HG03565 (cell line): ENCODE data around the gene CLPTM1.
"Not testable (repeated sequence)": the region's sequence is repeated elsewhere in the genome, so short reads cannot be mapped to it uniquely, and the experiment has no call there.

ENCODE experiments used
- ATAC-seq: cut with Tn5 transposase; IDR thresholded peaks from one replicate; pipeline ENCODE4 v1.9.1; 2021; ENCODE audit warnings: mild to moderate bottlenecking, moderate library complexity; ENCODE audit not compliant: unreplicated experiment

CLPTM1 gene, protein sequence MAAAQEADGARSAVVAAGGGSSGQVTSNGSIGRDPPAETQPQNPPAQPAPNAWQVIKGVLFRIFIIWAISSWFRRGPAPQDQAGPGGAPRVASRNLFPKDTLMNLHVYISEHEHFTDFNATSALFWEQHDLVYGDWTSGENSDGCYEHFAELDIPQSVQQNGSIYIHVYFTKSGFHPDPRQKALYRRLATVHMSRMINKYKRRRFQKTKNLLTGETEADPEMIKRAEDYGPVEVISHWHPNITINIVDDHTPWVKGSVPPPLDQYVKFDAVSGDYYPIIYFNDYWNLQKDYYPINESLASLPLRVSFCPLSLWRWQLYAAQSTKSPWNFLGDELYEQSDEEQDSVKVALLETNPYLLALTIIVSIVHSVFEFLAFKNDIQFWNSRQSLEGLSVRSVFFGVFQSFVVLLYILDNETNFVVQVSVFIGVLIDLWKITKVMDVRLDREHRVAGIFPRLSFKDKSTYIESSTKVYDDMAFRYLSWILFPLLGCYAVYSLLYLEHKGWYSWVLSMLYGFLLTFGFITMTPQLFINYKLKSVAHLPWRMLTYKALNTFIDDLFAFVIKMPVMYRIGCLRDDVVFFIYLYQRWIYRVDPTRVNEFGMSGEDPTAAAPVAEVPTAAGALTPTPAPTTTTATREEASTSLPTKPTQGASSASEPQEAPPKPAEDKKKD

DNA sequence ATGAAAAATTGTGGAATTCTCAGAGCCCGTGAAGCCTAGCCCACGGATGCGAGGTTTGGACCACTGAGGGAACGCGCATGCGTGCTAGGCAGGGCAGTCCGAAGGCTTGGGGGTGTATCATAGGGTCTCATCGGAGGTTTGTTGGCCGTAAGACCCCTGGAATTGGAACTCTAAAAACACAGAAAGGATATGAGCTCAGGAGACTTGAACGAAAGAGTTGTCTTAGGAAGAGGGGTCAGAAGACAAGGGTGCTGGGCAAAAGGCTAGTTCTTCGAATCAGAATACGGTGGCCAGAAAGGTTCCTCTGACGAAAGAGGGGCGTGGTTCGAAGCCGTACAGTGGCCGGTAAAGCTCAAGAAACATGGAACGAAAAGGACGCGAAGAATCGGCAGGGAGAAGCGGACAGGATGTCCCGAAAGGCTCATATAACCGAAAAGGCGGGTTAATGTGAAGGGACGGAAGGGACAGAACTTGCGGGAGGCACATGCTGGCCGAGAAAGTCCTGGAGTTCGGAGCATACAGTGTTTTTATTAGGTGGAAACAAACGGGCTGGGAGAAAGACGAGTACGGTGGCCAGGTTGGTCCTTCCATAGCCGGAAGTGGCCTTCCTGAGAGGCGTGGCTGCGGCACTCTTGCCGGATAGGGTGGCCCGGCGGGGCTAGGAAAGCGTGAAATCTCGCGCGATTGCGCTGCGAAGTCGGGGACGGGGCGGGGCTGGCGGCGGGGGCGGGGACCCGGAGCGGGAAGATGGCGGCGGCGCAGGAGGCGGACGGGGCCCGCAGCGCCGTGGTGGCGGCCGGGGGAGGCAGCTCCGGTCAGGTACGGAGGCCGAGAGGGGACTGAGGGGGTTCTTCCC lies at the start of gene CLPTM1:
TSS of gene CLPTM1 (plus strand) at position 732 of the 856 bp plus-strand sequence. CDS start at position 748, 16 bp downstream.
- ATAC-seq = peak; percentile 87

DNA sequence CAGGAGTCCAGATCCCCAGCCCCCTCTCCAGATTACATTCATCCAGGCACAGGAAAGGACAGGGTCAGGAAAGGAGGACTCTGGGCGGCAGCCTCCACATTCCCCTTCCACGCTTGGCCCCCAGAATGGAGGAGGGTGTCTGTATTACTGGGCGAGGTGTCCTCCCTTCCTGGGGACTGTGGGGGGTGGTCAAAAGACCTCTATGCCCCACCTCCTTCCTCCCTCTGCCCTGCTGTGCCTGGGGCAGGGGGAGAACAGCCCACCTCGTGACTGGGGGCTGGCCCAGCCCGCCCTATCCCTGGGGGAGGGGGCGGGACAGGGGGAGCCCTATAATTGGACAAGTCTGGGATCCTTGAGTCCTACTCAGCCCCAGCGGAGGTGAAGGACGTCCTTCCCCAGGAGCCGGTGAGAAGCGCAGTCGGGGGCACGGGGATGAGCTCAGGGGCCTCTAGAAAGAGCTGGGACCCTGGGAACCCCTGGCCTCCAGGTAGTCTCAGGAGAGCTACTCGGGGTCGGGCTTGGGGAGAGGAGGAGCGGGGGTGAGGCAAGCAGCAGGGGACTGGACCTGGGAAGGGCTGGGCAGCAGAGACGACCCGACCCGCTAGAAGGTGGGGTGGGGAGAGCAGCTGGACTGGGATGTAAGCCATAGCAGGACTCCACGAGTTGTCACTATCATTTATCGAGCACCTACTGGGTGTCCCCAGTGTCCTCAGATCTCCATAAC lies 49.6 kb upstream of the CLPTM1 start, which contains the start of gene APOE:
TSS of gene APOE (plus strand) at position 360 of the 724 bp plus-strand sequence. CDS start 829 bp downstream, outside the sequence.
- ATAC-seq = no peak

DNA sequence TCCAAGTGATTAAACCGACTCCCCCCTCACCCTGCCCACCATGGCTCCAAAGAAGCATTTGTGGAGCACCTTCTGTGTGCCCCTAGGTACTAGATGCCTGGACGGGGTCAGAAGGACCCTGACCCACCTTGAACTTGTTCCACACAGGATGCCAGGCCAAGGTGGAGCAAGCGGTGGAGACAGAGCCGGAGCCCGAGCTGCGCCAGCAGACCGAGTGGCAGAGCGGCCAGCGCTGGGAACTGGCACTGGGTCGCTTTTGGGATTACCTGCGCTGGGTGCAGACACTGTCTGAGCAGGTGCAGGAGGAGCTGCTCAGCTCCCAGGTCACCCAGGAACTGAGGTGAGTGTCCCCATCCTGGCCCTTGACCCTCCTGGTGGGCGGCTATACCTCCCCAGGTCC lies 47.6 kb upstream of the CLPTM1 start:
- no peak for ATAC-seq

DNA sequence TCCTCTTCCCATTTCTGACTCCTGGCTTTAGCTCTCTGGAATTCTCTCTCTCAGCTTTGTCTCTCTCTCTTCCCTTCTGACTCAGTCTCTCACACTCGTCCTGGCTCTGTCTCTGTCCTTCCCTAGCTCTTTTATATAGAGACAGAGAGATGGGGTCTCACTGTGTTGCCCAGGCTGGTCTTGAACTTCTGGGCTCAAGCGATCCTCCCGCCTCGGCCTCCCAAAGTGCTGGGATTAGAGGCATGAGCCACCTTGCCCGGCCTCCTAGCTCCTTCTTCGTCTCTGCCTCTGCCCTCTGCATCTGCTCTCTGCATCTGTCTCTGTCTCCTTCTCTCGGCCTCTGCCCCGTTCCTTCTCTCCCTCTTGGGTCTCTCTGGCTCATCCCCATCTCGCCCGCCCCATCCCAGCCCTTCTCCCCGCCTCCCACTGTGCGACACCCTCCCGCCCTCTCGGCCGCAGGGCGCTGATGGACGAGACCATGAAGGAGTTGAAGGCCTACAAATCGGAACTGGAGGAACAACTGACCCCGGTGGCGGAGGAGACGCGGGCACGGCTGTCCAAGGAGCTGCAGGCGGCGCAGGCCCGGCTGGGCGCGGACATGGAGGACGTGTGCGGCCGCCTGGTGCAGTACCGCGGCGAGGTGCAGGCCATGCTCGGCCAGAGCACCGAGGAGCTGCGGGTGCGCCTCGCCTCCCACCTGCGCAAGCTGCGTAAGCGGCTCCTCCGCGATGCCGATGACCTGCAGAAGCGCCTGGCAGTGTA lies 46.9 kb upstream of the CLPTM1 start:
- ATAC-seq = no peak

DNA sequence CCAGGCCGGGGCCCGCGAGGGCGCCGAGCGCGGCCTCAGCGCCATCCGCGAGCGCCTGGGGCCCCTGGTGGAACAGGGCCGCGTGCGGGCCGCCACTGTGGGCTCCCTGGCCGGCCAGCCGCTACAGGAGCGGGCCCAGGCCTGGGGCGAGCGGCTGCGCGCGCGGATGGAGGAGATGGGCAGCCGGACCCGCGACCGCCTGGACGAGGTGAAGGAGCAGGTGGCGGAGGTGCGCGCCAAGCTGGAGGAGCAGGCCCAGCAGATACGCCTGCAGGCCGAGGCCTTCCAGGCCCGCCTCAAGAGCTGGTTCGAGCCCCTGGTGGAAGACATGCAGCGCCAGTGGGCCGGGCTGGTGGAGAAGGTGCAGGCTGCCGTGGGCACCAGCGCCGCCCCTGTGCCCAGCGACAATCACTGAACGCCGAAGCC lies 46.3 kb upstream of the CLPTM1 start:
- no peak for ATAC-seq

DNA sequence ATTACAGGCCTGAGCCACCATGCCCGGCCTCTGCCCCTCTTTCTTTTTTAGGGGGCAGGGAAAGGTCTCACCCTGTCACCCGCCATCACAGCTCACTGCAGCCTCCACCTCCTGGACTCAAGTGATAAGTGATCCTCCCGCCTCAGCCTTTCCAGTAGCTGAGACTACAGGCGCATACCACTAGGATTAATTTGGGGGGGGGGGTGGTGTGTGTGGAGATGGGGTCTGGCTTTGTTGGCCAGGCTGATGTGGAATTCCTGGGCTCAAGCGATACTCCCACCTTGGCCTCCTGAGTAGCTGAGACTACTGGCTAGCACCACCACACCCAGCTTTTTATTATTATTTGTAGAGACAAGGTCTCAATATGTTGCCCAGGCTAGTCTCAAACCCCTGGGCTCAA lies 45.4 kb upstream of the CLPTM1 start:
- ATAC-seq = no peak

DNA sequence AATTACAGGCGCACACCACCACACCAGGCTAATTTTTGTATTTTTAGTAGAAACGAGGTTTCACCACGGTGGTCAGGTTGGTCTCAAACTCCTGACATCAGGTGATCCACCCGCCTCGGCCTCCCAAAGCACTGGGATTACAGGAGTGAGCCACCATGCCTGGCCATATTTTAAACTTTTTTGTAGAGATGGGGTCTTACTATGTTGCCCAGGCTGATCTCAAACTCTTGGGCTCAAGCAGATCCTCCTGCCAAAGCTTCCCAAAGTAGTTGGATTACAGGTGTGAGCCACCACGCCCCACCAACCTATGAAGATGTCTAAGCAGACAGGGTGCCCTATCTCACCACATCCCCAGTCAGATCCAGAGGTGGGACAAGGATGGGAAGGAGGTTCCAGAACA lies 43.3 kb upstream of the CLPTM1 start:
- ATAC-seq = not testable (repeated sequence)

DNA sequence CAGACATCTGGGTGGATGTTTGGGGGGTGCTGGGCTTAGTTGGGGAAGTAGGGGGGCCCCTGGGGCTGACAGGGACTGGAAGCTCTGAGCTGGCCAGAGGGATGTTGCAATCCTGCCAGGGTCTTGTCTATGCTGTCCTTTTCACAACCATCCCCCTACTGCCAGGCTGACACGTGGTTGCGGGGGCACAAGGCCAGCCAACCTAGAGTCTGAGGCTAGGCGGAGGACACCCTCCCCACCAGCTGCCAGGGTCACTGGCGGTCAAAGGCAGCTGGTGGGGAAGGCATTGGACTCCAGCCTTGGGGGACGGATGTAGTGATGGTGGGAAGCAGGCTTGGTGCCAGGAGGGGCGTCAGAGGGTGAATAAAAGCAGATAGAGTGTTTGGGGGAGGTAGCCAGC lies 42.3 kb upstream of the CLPTM1 start:
- no peak for ATAC-seq

DNA sequence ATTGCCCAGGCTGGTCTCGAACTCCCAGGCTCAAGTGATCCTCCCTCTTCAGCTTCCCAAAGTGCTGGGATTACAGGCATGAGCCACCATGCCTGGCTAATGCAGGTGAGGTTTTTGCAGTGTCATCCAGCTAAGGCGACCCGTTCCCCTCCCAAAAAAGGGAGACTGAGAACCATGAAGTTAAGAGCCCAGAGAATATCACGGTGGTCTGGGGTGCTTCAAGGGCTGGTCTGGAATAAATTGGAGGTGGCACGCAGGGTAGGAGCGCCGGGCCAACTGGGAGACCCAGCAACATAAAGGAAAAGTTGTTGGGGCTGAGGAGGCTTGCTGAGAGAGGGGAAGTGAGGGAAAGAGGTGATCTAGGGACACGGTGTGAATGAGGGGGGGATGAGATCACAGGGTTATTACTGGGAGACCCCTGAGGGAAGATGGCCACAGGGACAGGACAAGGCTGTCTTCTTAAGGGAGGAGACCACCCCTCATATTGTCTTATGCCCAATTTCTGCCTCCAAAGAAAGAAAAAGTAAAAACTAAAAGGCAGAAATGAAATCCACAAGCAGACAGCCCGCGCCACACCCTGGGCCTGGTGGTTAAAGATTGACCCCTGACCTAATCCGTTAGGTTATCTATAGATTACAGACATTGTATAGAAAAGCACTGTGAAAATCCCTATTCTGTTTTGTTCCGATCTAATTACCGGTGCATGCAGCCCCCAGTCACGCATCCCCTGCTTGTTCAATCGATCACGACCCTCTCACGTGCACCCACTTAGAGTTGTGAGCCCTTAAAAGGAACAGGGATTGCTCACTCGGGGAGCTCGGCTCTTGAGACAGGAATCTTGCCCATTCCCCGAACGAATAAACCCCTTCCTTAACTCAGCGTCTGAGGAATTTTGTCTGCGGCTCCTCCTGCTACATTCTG lies 41.4 kb upstream of the CLPTM1 start:
- not testable (repeated sequence) for ATAC-seq

DNA sequence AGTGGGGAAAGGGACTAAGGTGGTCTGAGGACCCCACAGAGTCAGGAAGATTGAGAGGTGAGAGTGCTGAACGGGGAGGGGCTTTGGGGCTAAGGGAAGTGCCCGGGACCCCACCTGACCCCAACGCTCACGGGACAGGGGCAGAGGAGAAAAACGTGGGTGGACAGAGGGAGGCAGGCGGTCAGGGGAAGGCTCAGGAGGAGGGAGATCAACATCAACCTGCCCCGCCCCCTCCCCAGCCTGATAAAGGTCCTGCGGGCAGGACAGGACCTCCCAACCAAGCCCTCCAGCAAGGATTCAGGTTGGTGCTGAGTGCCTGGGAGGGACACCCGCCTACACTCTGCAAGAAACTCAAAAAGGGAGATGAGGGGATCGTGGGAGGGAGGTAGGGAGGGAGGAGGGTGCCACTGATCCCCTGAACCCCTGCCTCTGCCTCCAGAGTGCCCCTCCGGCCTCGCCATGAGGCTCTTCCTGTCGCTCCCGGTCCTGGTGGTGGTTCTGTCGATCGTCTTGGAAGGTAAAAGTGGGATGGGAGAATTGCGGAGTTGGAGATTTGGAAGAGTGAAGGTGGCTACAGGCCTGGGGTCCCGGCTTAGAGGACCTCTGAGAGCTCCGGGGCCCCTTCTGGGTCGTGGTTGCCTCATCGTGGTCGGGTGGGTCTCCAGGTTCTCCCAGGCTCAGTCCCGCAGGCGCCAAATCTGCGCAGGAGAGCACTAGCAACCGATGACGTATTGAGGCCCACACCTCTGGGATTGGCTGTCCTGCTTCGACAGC lies 40.6 kb upstream of the CLPTM1 start, which contains the start of gene APOC1:
TSS of gene APOC1 (plus strand) at position 176 of the 774 bp plus-strand sequence. CDS start at position 460, 284 bp downstream.
- ATAC-seq = peak; percentile 76

DNA sequence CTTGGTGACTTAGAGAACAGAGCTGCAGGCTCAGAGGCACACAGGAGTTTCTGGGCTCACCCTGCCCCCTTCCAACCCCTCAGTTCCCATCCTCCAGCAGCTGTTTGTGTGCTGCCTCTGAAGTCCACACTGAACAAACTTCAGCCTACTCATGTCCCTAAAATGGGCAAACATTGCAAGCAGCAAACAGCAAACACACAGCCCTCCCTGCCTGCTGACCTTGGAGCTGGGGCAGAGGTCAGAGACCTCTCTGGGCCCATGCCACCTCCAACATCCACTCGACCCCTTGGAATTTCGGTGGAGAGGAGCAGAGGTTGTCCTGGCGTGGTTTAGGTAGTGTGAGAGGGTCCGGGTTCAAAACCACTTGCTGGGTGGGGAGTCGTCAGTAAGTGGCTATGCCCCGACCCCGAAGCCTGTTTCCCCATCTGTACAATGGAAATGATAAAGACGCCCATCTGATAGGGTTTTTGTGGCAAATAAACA lies 30.9 kb upstream of the CLPTM1 start:
- no peak for ATAC-seq

DNA sequence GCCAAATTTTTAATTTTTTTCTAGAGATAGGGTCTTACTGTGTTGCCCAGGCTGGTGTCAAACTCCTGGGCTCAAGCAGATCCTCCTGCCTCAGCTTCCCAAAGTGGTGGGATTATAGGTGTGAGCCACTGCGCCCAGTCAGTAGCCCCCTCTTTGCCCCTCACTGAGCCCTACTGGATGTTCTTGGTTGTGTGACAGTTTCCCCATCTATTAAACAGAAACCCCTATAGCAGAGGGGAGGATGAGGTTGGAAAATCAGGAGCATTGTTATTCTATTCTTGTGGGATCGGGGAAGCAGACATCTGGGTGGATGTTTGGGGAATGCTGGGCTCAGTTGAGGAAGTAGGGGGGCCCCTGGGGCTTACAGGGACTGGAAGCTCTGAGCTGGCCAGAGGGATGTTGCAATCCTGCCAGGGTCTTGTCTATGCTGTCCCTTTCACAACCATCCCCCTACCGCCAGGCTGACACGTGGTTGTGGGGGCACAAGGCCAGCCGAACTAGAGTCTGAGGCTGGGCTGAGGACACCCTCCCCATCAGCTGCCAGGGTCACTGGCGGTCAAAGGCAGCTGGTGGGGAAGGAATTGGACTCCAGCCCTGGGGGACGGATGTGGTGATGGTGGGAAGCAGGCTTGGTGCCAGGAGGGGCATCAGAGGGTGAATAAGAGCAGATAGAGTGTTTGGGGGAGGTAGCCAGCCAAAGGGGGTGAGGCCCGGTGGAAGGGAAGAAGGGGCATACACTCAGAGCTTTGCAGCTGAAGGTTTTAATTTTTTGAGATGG lies 29.9 kb upstream of the CLPTM1 start:
- ATAC-seq = no peak

DNA sequence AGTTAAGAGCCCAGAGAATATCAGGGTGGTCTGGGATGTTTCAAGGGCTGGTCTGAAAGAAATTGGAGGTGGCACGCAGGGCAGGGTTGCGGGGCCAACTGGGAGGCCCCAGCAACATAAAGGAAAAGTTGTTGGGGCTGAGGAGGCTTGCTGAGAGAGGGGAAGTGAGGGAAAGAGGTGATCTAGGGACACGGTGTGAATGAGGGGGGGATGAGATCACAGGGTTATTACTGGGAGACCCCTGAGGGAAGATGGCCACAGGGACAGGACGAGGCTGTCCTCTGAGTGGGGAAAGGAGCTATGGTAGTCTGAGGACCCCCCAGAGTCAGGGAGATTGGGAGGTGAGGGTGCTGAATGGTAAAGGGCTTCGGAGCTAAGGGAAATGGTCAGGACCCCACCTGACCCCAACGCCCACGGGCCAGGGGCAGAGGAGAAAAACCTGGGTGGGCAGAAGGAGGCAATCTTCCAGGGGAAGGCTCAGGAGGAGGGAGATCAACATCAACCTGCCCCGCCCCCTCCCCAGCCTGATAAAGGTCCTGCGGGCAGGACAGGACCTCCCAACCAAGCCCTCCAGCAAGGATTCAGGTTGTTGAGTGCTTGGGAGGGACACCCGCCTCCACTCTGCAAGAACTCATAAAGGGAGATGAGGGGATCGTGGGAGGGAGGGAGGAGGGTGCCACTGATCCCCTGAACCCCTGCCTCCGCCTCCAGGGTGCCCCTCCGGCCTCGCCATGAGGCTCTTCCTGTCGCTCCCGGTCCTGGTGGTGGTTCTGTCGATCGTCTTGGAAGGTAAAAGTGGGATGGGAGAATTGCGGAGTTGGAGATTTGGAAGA lies 28.7 kb upstream of the CLPTM1 start:
- ATAC-seq = not testable (repeated sequence)

DNA sequence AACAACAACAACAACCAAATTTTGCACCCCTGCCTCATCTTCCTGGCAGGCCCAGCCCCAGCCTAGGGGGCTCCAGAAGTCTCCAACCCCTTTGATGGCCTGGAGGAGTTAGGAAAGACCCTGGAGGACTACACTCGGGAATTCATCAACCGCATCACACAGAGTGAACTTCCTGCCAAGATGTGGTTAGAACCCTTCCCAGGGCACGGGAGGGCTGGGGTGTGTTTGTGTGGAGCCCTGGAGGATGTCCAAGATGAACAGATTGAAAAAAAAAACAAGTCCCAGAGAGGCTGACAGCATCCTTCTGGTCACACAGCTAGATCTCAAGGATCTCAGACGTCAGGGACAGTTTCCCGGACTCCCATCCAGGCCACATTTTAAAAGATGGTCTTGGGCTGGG lies 27.4 kb upstream of the CLPTM1 start:
- ATAC-seq = no peak

DNA sequence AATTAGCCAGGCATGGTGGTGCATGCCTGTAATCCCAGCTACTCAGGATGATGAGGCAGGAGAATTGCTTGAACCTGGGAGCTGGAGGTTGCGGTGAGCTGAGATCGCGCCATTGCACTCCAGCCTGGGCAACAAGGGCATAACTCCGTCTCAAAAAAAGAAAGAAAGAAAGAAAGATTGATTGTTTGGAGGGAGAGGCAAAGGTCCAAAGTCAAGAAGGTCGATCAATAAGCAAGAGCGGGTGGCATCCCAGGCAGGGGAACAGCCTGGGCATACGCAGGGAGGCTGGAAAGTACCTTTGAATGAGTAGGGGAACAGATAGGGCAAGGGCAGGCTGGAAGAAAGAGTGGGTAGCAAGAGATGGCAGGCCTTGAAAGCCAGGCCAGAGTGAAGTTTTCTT lies 25.1 kb upstream of the CLPTM1 start:
- ATAC-seq = no peak

DNA sequence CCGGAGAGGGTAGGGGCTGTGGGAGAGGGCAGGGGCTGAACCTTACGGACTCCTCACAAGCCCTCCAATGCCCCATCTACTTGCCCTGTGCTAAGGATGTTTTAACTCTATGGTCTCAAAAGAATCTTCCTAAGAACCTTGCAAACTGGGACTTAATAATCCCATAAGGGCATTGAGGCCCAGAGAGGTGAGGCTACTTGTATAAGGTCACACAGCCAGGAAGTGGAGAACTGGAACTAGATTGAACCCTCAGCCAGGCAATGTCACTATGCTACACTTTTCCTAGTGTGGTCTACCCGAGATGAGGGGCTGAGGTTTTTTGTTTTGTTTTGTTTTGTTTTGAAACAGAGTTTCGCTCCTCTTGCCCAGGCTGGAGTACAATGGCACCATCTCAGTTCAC lies 23.6 kb upstream of the CLPTM1 start:
- ATAC-seq = no peak
